SK-N-SH (cell line): ENCODE data around the gene MYCBPAP. TPM values are rescaled to one million over a fixed set of nuclear protein-coding genes. Genes with fewer than 3 reads are reported as not detected.

Experiments used
- CTCF ChIA-PET: fragments of 300-600, 350-600 bp; formaldehyde crosslinking; extraction: SDS; loops from one replicate; lab custom pipeline; 2021; lab: Yijun Ruan, JAX
- POLR2A ChIA-PET: fragments of 350-600 bp; sonication (Branson Sonifier 250); formaldehyde crosslinking; extraction: SDS; loops from one replicate; lab custom pipeline; 2020; ENCODE audit warnings: antibody characterized with exemption, inconsistent platforms; lab: Yijun Ruan, JAX
- DNase-seq: peaks from one replicate; pipeline ENCODE4 v3.0.0; 2012
- H2AFZ ChIP-seq: fragments of 200-600 bp; sonication (generic); 2 replicates; pipeline ENCODE4 v1.8.1; 2016; ENCODE audit warnings: antibody characterized with exemption, mild to moderate bottlenecking, low read depth
- H3F3A ChIP-seq: fragments of 200-600 bp; sonication (generic); replicated peaks from 2 replicates; pipeline ENCODE3; 2016; ENCODE audit warnings: antibody characterized with exemption, mild to moderate bottlenecking; ENCODE audit not compliant: insufficient read depth
- H3K27ac ChIP-seq, 2 experiments: fragments of 200-500 bp in 1 of 2; fragments of 200-600 bp in 1 of 2; sonication (Bioruptor generic) in 1 of 2; sonication (generic), shearing (Covaris generic) in 1 of 2; 2 replicates each; pipeline versions ENCODE4 v1.5.1 to v1.6.1; 2014 to 2016; ENCODE audit warnings: low read depth in 2 of 2, inconsistent platforms in 1 of 2, low read length in 1 of 2, mild to moderate bottlenecking in 1 of 2, mixed read lengths in 1 of 2
- H3K27me3 ChIP-seq: fragments of 200-600 bp; sonication (generic), shearing (Covaris generic); 2 replicates; pipeline ENCODE4 v1.6.1; 2016; ENCODE audit warnings: mixed run types; ENCODE audit not compliant: insufficient read depth
- H3K36me3 ChIP-seq, 2 experiments: fragments of 200-500 bp in 1 of 2; fragments of 200-600 bp in 1 of 2; sonication (Bioruptor generic) in 1 of 2; sonication (generic) in 1 of 2; replicated peaks in 1 of 2; 2 replicates each; pipeline versions ENCODE3 to v1.5.1; 2014 to 2016; ENCODE audit warnings: low read length in 1 of 2, mild to moderate bottlenecking in 1 of 2; ENCODE audit not compliant: insufficient read depth in 2 of 2, control insufficient read depth in 1 of 2
- H3K4me1 ChIP-seq, 2 experiments: fragments of 200-500 bp in 1 of 2; fragments of 200-600 bp in 1 of 2; sonication (Bioruptor generic) in 1 of 2; sonication (generic), shearing (Covaris generic) in 1 of 2; 2 replicates each; pipeline versions ENCODE4 v1.5.1 to v1.6.1; 2014 to 2016; ENCODE audit warnings: low read depth in 1 of 2, low read length in 1 of 2, mixed run types in 1 of 2; ENCODE audit not compliant: insufficient read depth in 2 of 2, control insufficient read depth in 1 of 2
- H3K4me2 ChIP-seq: fragments of 200-600 bp; sonication (generic), shearing (Covaris generic); 2 replicates; pipeline ENCODE4 v1.6.1; 2017; ENCODE audit warnings: mixed run types
- H3K4me3 ChIP-seq, 2 experiments: fragments of 200-500 bp in 1 of 2; fragments of 200-600 bp in 1 of 2; sonication (Bioruptor generic) in 1 of 2; sonication (generic), shearing (Covaris generic) in 1 of 2; 2 replicates each; pipeline versions ENCODE4 v1.5.1 to v1.8.1; 2014 to 2016; ENCODE audit warnings: low read depth in 2 of 2, inconsistent platforms in 1 of 2, low read length in 1 of 2, mild to moderate bottlenecking in 1 of 2, mixed read lengths in 1 of 2, moderate library complexity in 1 of 2
- H3K79me2 ChIP-seq: fragments of 200-600 bp; sonication (generic); 2 replicates; pipeline ENCODE4 v1.8.1; 2017; ENCODE audit warnings: mild to moderate bottlenecking; ENCODE audit not compliant: insufficient read depth
- H3K9ac ChIP-seq: fragments of 200-600 bp; sonication (generic); 2 replicates; pipeline ENCODE4 v1.6.1; 2017; ENCODE audit warnings: mixed run types
- H3K9me2 ChIP-seq: fragments of 200-600 bp; sonication (generic); 2 replicates; pipeline ENCODE4 v1.6.1; 2017; ENCODE audit warnings: mixed run types
- H3K9me3 ChIP-seq: fragments of 200-600 bp; sonication (generic); 2 replicates; pipeline ENCODE4 v1.6.1; 2017; ENCODE audit warnings: mixed run types, mild to moderate bottlenecking, moderate library complexity
- H4K20me1 ChIP-seq: fragments of 200-600 bp; sonication (generic); 2 replicates; pipeline ENCODE4 v1.6.1; 2017; ENCODE audit warnings: mild to moderate bottlenecking, mixed run types; ENCODE audit not compliant: insufficient read depth
- CHD2 ChIP-seq: fragments of 150-350 bp; IDR thresholded peaks from 2 replicates; pipeline ENCODE4 v1.6.1; 2018; ENCODE audit warnings: low read length; ENCODE audit not compliant: partially characterized antibody
- EP300 ChIP-seq, 2 experiments: IDR thresholded peaks; 2 replicates each; pipeline versions ENCODE4 v1.4.0 to v1.6.1; 2012; ENCODE audit warnings: borderline replicate concordance in 1 of 2, low read depth in 1 of 2, low read length in 1 of 2
- FOXJ3 ChIP-seq: sonication (generic); formaldehyde crosslinking; IDR thresholded peaks from 2 replicates; pipeline ENCODE4 v1.5.1; 2020; ENCODE audit warnings: mild to moderate bottlenecking, missing genetic modification reagents
- GABPA ChIP-seq: IDR thresholded peaks from 2 replicates; pipeline ENCODE4 v1.4.0; 2012; ENCODE audit warnings: low read depth, mild to moderate bottlenecking
- JUND ChIP-seq: IDR thresholded peaks from 2 replicates; pipeline ENCODE4 v1.4.0; 2012
- MEF2A ChIP-seq: IDR thresholded peaks from 2 replicates; pipeline ENCODE4 v1.4.0; 2012; ENCODE audit warnings: low read depth, borderline replicate concordance
- MXI1 ChIP-seq: IDR thresholded peaks from 2 replicates; pipeline ENCODE4 v1.6.1; 2012; ENCODE audit warnings: mild to moderate bottlenecking, low read depth, low read length, improper control_type of control experiment
- NFIC ChIP-seq: IDR thresholded peaks from 2 replicates; pipeline ENCODE4 v1.4.0; 2012; ENCODE audit warnings: borderline replicate concordance
- POLR2AphosphoS5 ChIP-seq: IDR thresholded peaks from 2 replicates; pipeline ENCODE4 v1.6.1; 2012; ENCODE audit warnings: low read depth, low read length
- RAD21 ChIP-seq: IDR thresholded peaks from 2 replicates; pipeline ENCODE4 v1.6.1; 2012; ENCODE audit warnings: mild to moderate bottlenecking, low read length
- RFX5 ChIP-seq: IDR thresholded peaks from 2 replicates; pipeline ENCODE4 v1.6.1; 2012; ENCODE audit warnings: mild to moderate bottlenecking, improper control_type of control experiment, low read length
- RXRA ChIP-seq: IDR thresholded peaks from 2 replicates; pipeline ENCODE4 v1.4.0; 2012; ENCODE audit warnings: low read depth, mild to moderate bottlenecking, borderline replicate concordance
- SMC3 ChIP-seq: IDR thresholded peaks from 2 replicates; pipeline ENCODE4 v1.6.1; 2012; ENCODE audit warnings: low read depth, low read length, improper control_type of control experiment
- TAF1 ChIP-seq: IDR thresholded peaks from 2 replicates; pipeline ENCODE4 v1.6.1; 2012; ENCODE audit warnings: low read depth, mild to moderate bottlenecking, low read length, moderate library complexity, borderline replicate concordance
- TEAD4 ChIP-seq: IDR thresholded peaks from 2 replicates; pipeline ENCODE4 v1.4.0; 2012; ENCODE audit warnings: mild to moderate bottlenecking, borderline replicate concordance; ENCODE audit not compliant: insufficient read depth
- YY1 ChIP-seq: IDR thresholded peaks from 2 replicates; pipeline ENCODE4 v1.4.0; 2012; ENCODE audit warnings: low read depth, mild to moderate bottlenecking
- WGBS: methylation state at CpG from one replicate; pipeline ENCODE4 v1.1.6; 2017; ENCODE audit warnings: low lambda C conversion rate; 5-methylcytosine and 5-hydroxymethylcytosine counted together
- polyA plus RNA-seq, 3 experiments: library from polyadenylated mRNA; depleted of rRNA; stranded (reverse); fragments of >200 nt; gene quantifications; 2 replicates each; pipeline ENCODE4 v1.2.3, GENCODE V29; 2012
- TF ChIP-seq, protein P1 (sequence below): IDR thresholded peaks from 2 replicates; pipeline ENCODE4 v1.4.0; 2012; ENCODE audit warnings: low read depth
- TF ChIP-seq, protein P2 (sequence below): IDR thresholded peaks from 2 replicates; pipeline ENCODE4; 2012
- TF ChIP-seq, protein P3 (sequence below): IDR thresholded peaks from 2 replicates; pipeline ENCODE4 v1.4.0; 2012; ENCODE audit warnings: low read depth, borderline replicate concordance
- TF ChIP-seq, protein P4 (sequence below): fragments of 150-350 bp; IDR thresholded peaks from 2 replicates; pipeline ENCODE4 v1.6.1; 2016; ENCODE audit warnings: mild to moderate bottlenecking, low read depth, low read length

MYCBPAP gene
- polyA plus RNA-seq, 1 of the 3 experiments (the other 2 are of a cell fraction), result 2.4 TPM

DNA sequence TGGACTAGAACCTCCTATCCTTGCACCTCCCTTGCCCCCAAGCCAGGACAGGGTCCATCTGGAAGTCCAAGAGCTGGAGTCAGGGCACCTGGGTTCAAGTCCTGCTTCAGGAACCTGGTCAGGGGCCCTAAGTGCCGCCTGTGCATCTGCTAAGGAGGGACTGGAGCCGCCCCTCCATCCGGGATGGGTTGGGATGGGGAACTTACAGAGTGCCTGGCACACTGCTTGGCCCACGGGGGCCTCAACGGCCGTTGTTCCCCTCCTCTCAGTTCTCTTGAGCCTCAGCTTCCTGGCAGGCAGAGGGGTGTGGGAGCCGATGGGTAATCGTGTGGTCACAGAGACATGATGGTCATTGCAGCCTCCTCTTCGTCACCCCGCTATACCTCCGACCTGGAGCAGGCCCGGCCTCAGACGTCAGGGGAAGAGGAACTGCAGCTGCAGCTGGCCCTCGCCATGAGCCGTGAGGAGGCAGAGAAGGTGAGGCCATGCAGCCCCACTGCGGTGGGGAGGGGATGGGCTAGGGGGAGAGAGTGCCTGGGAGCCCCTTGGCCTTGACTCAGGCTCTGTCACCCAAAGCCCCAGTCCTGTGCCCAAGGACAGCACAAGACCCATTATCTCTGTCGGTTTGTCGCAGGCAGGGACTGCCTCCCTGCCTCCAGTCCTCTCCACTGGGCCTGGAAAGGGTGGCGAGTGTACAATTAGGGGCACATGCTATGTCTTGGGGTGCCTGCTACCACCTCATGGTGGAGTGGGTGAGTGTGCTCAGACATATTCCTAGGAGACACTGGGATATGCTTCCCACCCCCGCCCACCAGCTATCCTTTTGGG is 29.7 kb downstream of the MYCBPAP start:
- Histone ChIP-seq H3K9me2 (no peaks in the 10 kb centered on the region), H3K4me1 (peaks cover 19 to 29% of the 10 kb centered on the region in 2 experiments), H3K9ac (no peak overlapping the region), H3K4me3 (no peak overlapping the region), H3K79me2 (peaks cover 4% of the 10 kb centered on the region; the same call in 1 of the 2 replicates), H3F3A (no peaks in the 10 kb centered on the region), H3K4me2 (no peak overlapping the region), H3K36me3 (no peaks in the 10 kb centered on the region), H3K27ac (no peak overlapping the region), H3K9me3 (no peaks in the 10 kb centered on the region), H3K27me3 (peaks cover 4% of the 10 kb centered on the region; the same call in 1 of the 2 replicates), H2AFZ (no peak overlapping the region), H4K20me1 (no peaks in the 10 kb centered on the region)
- ChIA-PET POLR2A (no interaction called here), CTCF (interaction anchor here (1.2 to 24.2 kb wide), 7 partner anchors 9 to 86 kb away, joined by 3 to 1212 read pairs (median 9); partner anchors contain the start of gene RSAD1)
- no peak for TF ChIP-seq RXRA
- TF ChIP-seq GABPA, result no peak
- TF ChIP-seq RAD21, result no peak
- TF ChIP-seq POLR2AphosphoS5, result no peak
- no peak for TF ChIP-seq YY1
- TF ChIP-seq, protein P1, sequence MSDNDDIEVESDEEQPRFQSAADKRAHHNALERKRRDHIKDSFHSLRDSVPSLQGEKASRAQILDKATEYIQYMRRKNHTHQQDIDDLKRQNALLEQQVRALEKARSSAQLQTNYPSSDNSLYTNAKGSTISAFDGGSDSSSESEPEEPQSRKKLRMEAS, result no peak
- TF ChIP-seq TEAD4, result no peak
- TF ChIP-seq, protein P2, sequence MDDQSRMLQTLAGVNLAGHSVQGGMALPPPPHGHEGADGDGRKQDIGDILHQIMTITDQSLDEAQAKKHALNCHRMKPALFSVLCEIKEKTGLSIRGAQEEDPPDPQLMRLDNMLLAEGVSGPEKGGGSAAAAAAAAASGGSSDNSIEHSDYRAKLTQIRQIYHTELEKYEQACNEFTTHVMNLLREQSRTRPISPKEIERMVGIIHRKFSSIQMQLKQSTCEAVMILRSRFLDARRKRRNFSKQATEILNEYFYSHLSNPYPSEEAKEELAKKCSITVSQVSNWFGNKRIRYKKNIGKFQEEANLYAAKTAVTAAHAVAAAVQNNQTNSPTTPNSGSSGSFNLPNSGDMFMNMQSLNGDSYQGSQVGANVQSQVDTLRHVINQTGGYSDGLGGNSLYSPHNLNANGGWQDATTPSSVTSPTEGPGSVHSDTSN, result no peak
- no peak for TF ChIP-seq MXI1
- no peak for TF ChIP-seq NFIC
- TF ChIP-seq EP300 (IDR thresholded peaks at IDR 0.05; ENCODE audit: borderline replicate concordance in 1 of 2, low read depth in 1 of 2, low read length in 1 of 2), result no peak
- no peak for DNase-seq
- WGBS, result 91% methylated on average over 20 of the region's 20 CpGs

DNA sequence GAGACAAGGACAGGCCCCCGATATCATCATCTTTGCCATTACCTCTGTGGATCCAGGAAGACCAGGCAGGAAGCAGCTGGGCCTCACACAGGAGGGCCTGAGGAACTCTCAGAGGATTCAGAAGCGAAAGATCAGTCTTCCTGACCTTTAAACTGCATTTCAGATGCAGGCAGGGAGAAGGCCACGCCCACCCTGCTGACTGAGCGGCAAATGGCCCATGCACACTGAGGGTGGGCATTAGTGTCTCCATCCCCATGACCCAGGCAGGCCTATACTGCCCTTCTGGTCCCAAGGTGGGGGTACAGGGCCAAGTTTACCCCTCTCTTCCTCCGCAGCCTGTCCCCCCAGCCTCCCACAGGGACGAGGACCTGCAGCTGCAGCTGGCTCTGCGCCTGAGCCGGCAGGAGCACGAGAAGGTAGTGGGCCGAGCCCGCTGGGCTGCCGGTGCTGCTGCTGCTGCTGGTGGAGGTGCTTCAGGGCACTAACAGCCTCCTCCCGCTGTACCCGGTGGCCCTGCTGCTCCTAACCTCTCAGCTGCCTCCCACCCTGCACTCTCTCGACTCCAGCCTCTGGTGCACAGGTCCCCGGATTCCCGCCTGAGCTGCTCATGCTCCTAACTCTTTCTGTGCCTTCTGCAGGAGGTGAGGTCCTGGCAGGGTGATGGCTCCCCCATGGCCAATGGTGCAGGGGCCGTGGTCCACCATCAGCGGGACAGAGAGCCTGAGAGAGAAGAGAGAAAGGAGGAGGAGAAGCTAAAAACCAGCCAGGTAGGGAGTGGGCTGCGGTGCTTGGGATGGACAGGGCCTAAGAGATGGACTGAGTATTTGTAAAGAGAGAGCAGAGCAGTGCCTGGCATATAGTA is 30.5 kb downstream of the MYCBPAP start:
- ChIA-PET CTCF (interaction anchor here (1.9 to 24.2 kb wide), 4 partner anchors 11 to 85 kb away, joined by 9 to 1212 read pairs (median 10); no protein-coding TSS in a partner anchor), POLR2A (interaction anchor here (0.6 kb wide), 1 partner anchor 616 kb away, joined by 3 read pairs; no protein-coding TSS in a partner anchor)
- Histone ChIP-seq H3K27ac (no peak overlapping the region), H3K36me3 (no peaks in the 10 kb centered on the region), H3K9me3 (no peaks in the 10 kb centered on the region), H3K79me2 (peaks cover 4% of the 10 kb centered on the region; the same call in 1 of the 2 replicates), H3K4me1 (peaks cover 18 to 23% of the 10 kb centered on the region in 2 experiments), H4K20me1 (no peaks in the 10 kb centered on the region), H3K4me3 (no peak overlapping the region), H3K27me3 (no peaks in the 10 kb centered on the region), H3K9me2 (no peaks in the 10 kb centered on the region), H3K9ac (no peak overlapping the region), H3K4me2 (no peak overlapping the region), H3F3A (no peaks in the 10 kb centered on the region), H2AFZ (no peak overlapping the region)
- DNase-seq, result no peak
- WGBS, result 87% methylated on average over 18 of the region's 20 CpGs
- TF ChIP-seq JUND (no peak), YY1 (no peak), RFX5 (no peak), SMC3 (no peak), EP300 (IDR thresholded peaks at IDR 0.05; ENCODE audit: borderline replicate concordance in 1 of 2, low read depth in 1 of 2, low read length in 1 of 2) (no peak), MEF2A (no peak), RXRA (no peak), FOXJ3 (CRISPR knock-in tag) (no peak), CHD2 (no peak), TAF1 (no peak), TEAD4 (no peak)
- TF ChIP-seq, protein P3, sequence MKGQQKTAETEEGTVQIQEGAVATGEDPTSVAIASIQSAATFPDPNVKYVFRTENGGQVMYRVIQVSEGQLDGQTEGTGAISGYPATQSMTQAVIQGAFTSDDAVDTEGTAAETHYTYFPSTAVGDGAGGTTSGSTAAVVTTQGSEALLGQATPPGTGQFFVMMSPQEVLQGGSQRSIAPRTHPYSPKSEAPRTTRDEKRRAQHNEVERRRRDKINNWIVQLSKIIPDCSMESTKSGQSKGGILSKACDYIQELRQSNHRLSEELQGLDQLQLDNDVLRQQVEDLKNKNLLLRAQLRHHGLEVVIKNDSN, result no peak
- TF ChIP-seq, protein P4, sequence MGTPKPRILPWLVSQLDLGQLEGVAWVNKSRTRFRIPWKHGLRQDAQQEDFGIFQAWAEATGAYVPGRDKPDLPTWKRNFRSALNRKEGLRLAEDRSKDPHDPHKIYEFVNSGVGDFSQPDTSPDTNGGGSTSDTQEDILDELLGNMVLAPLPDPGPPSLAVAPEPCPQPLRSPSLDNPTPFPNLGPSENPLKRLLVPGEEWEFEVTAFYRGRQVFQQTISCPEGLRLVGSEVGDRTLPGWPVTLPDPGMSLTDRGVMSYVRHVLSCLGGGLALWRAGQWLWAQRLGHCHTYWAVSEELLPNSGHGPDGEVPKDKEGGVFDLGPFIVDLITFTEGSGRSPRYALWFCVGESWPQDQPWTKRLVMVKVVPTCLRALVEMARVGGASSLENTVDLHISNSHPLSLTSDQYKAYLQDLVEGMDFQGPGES, result no peak
- TF ChIP-seq, protein P2, result no peak
